Testis (tissue), 2 donors: ENCODE results near the gene COMP.

Experiments used
- POLR2A ChIP-seq: fragments of 450-650 bp; IDR thresholded peaks from one replicate; pipeline ENCODE4 v1.6.1; 2017; ENCODE audit warnings: antibody characterized with exemption, mild to moderate bottlenecking, moderate library complexity
- TF ChIP-seq, protein P1 (sequence below), 3 experiments: fragments of 450-650 bp in 2 of 3; fragments of 200-600 bp in 1 of 3; sonication (generic) in 1 of 3; IDR thresholded peaks; one replicate each; pipeline ENCODE4 v1.5.1; 2016 to 2019; ENCODE audit warnings: antibody characterized with exemption in 3 of 3, mild to moderate bottlenecking in 2 of 3, moderate library complexity in 1 of 3

DNA sequence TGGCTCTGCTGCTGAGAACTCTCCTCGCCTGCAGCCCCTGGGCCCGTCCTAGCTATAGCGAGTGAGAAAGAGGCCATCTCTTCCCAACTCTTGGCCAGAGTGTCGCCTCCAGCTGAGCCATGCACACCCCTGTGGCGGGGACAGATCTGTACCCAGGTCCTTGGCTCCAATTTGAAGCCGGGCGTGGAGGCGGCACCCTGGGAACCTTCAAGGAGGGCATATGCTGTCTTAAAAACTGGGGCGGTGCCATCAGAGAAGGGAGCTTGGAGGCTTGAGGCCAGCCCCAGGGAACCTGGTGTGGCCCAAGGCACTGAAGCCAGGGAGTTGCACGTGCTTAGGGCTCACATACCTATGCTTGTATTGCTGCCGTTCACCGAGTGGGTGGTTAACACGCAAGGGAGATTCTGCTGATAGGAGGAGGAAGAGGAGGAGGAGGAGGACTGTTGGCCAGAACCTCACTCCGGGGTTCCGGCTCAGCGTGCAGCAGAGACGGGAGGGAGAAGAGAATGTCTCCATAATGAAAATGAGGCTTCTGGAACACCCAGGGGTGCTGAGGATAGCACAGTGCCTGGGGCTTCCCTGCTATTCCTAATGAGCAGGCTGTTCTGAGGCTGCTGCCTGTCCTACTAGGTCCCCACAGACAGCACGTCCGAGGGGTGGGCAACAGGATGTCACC is 40.7 kb downstream of the COMP start:
- TF ChIP-seq, protein P1, sequence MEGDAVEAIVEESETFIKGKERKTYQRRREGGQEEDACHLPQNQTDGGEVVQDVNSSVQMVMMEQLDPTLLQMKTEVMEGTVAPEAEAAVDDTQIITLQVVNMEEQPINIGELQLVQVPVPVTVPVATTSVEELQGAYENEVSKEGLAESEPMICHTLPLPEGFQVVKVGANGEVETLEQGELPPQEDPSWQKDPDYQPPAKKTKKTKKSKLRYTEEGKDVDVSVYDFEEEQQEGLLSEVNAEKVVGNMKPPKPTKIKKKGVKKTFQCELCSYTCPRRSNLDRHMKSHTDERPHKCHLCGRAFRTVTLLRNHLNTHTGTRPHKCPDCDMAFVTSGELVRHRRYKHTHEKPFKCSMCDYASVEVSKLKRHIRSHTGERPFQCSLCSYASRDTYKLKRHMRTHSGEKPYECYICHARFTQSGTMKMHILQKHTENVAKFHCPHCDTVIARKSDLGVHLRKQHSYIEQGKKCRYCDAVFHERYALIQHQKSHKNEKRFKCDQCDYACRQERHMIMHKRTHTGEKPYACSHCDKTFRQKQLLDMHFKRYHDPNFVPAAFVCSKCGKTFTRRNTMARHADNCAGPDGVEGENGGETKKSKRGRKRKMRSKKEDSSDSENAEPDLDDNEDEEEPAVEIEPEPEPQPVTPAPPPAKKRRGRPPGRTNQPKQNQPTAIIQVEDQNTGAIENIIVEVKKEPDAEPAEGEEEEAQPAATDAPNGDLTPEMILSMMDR (IDR thresholded peaks at IDR 0.05), result no peak
- no peak for TF ChIP-seq POLR2A
